GM18951 (cell line): ENCODE measurements around the gene BTBD8.
"Not testable (repeated sequence)": the region's sequence is repeated elsewhere in the genome, so short reads cannot be mapped to it uniquely, and the experiment has no call there.

Source experiments
- POLR2A ChIP-seq: IDR thresholded peaks from 4 replicates; pipeline ENCODE4 v1.6.1; 2011; ENCODE audit warnings: mild to moderate bottlenecking; ENCODE audit not compliant: insufficient read length, insufficient read depth; ENCODE audit errors: extremely low read depth
- in situ Hi-C: fragments of 300-500 bp; cut with MboI; formaldehyde crosslinking; loops from one replicate; pipeline ENCODE4 v1.12.0; 2022; ENCODE audit warnings: low sequenced_read_pairs, mixed read lengths, inconsistent platforms; ENCODE audit not compliant: unreplicated experiment

The BTBD8 gene

GRCh38 chr1:92080128-92080985 is at the start of gene BTBD8:
BTBD8 (plus strand) TSS chr1:92080345; CDS start chr1:92080572, 227 bp downstream.
- TF ChIP-seq POLR2A, result peak; percentile 33
- in situ Hi-C loops, result no loop called here

DNA sequence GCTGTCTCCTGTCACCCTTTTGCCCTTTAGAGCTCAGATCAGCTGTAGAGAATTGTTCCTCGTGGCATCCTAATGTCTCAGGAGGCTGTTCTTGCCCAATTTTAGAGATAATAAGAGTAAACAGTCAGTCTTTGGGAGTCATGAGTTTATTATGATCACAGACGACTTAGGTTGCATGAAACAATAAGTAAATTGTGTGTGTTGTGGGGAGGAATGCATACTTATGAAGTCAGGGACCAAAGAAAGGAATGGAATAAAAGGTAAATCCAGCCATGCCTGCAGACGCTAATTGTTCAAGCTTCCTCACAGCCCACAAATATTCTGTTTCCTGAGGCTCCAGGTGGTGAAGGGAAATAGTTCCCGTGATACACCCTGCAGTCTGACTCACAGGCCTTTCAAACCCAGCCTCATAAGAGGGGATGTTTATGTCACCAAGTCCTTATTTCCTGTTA is 49.5 kb upstream of the BTBD8 start:
- in situ Hi-C loops, result no loop called here
- TF ChIP-seq POLR2A, result no peak

DNA sequence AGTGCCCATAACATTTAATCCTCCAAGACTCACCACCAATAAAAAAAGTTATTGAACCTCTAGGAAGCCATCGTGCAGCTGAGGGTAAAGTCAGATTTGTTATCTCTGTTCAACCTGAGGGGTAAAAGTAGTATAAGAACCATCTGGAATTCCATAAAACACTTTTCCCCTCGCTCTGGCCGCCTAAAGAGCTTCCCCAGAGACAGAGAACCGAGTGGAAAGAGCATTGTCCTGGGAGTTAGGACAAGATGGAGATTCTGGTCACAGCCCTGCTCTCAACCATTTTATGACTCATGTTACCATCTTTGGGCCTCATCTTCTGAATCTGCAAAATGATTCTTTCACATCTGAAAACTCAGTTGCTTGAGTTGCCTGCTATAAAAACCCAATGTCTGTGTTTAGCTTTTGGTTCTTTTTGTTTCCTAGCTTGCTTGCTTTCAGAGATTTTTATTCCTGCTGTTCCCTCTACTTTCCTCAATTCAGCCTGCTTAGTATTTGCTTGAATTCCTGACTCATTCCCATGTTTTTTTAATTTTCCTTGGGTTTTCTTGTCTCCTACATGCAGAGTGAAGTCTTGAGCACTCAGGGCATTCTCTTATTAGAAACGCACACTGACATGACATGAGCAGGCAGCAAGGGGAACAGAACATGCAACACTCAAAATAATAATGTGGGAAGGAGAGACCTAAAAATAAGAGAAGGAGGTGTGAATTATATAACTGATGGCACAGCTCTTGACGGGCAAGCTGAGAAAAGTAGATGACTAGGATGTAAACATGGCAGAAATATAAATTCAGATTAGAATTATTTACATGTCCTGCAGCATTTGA is 48.6 kb upstream of the BTBD8 start:
- TF ChIP-seq POLR2A, result no peak

DNA sequence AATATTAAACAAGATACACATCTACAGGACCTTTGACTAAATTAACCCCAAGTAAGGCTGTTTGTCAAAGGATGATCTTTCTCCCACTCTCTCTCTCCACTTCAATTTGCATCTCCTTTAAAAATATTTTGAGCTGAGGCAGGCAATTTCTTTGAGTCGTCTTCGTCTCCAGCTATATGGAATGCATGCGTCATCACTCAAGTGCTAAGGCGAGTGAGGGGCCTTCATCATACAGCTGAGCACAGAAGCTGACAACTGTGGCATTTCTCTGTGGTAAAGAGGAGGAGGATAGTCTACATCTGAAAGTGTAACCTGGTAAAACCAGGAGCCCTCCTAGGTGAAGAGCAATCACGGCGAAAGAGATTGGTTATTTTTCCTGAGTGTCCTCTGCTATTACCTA is 42.7 kb upstream of the BTBD8 start:
- in situ Hi-C loops, result no loop called here
- no peak for TF ChIP-seq POLR2A

More for the DNA sequence above, 48.6 kb upstream of the BTBD8 start:
- in situ Hi-C loops, result no loop called here

GRCh38 chr1:92038695-92039346 is 41.3 kb upstream of the BTBD8 start:
- in situ Hi-C loops, result no loop called here
- TF ChIP-seq POLR2A, result no peak

DNA sequence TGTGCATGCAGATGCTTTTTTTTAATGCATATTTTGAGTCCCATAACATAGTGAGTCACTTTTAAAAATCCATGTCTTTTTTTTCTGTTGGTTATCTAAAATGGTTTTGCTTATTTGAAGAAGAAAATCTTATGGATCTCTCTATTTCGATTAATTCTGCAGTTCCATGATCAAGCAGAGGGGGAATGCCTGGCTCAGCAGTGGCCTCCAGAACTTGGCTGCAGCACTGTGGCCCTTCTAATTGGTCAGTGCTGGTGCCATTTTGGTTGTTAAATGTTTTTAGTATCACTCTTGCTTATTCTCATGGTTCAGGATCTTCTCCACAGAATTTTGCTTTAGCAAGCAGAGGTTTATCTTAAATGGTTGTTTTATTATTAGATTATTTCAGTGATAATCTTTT is 39.2 kb upstream of the BTBD8 start:
- no peak for TF ChIP-seq POLR2A
- in situ Hi-C loops, result no loop called here

DNA sequence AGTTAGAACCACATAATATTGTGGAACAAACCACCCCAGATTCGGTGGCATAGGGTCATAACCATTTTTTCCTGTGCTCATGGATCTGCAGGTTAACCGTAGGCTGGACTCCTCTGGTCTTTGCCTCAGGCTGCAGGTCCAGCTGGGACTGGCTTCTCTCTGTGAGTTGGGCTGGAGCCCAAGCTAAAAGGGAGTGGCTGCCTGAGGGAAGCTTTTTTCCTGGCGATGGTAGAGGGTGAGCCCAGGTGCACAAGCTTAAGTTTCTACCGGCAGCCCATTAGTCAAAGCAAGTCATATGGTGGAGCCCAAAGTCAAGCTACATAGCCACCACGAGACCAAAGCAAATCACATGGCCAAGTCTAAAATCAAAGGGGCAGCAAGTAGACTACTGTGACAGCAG is 36.5 kb upstream of the BTBD8 start:
- TF ChIP-seq POLR2A, result no peak
- in situ Hi-C loops, result no loop called here

DNA sequence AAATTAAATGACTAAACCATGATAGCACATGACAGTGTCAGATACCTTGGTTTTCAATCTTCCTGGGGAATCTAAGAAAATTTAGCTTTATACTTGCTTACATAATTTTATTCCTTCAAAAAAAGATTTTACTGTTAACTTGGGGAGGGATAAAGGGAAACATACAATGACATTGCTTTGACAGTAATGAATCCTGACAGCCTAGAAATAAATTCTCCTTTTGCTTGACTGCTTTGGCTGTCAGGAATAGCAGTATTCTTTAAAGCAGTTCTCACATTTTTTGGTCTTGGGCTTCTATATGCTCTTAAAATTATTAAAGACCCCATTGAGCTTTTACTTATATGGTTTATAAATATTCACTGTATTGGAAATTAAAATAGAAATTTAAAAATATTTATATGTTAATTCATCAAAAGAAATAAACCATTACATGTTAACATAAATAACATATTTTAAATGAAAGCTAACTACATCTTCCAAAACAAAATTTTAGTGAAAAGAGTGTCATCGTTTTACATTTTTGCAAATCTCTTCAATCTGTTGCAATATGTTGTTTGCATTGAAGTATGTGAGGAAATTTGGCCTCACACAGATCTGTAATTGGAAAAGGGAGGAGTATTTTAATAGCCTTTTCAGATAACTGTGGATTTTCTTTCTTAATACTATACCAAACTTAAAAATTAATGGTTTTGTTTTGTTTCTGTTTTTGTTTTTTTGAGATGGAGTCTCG is 34.2 kb upstream of the BTBD8 start:
- no peak for TF ChIP-seq POLR2A
- in situ Hi-C loops, result no loop called here

- TF ChIP-seq POLR2A, result no peak
- in situ Hi-C loops, result no loop called here
Measured at GRCh38 chr1:92051948-92052347, 28.2 kb upstream of the BTBD8 start.

DNA sequence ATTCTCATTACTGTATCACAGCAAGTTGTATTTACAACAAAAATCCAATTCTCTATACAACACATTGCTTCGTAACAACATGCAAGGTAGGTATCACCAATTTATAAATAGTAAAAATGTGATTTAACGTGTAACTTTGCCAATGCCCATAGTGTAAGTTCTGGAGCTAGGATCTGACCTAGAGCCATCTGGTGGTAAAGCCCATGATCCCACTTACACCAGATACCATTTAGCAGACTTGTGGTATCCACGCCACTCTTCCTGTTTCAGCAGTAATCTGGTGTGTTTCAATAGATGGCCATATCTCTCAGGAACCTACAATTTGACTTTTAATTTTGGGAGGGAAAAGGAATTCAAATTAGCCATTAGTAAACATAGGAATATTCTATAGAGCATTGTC is 15.1 kb upstream of the BTBD8 start:
- TF ChIP-seq POLR2A, result no peak
- in situ Hi-C loops, result no loop called here

DNA sequence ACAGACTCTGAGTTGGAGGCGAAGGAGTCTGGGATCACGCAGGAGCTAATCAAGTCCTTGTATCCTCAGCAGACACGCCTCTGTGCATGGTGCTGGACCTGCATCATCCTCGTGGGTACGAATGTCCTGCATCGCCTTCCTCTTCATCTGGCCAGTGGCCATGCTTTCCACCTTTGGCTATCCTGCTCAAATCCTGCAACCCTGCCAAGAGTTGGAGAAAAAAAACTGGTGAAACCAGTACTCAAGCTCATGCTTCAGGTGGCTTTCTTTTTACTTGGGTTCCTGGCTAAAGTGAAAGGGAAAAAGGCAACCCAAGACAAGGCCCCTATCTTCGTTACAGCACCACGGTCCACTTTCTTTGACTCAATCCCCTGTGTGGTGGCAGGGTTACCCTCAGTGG is 13.8 kb upstream of the BTBD8 start:
- in situ Hi-C loops, result no loop called here
- no peak for TF ChIP-seq POLR2A

- in situ Hi-C loops, result no loop called here
- no peak for TF ChIP-seq POLR2A
Measured at GRCh38 chr1:92070892-92071291, 9.3 kb upstream of the BTBD8 start.

DNA sequence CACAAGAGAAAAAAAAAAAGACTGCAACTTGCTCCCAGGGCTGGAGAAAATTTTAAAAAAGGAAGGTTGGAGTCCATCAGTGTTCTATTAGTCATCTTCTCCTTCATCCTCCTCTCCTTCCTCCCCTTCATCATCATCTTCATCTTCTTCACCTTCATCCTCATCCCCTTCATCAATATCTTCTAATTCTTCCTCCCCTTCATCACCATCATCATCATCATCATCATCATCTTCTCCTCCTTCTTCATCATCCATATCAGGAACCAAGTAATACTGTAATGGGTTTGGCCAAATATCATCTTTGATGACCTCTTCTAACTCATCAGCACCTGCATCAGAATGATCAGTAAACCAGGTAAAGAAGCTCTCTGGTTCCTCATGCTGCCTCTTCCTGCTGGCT is 5.7 kb upstream of the BTBD8 start:
- in situ Hi-C loops, result not testable (repeated sequence)
